HG02678 (cell line): Measurements from ENCODE around the gene EXOC6B.

ENCODE experiments used
- ATAC-seq: cut with Tn5 transposase; IDR thresholded peaks from one replicate; pipeline ENCODE4 v1.9.1; 2021; ENCODE audit warnings: mild to moderate bottlenecking, moderate library complexity; ENCODE audit not compliant: unreplicated experiment

The EXOC6B gene

GRCh38 chr2:72128059-72128842 lies 697.6 kb downstream of the EXOC6B start:
- ATAC-seq: no peak

GRCh38 chr2:72127401-72128058 lies 698.3 kb downstream of the EXOC6B start:
- no peak for ATAC-seq

- no peak for ATAC-seq
These were observed 699.4 kb downstream of the EXOC6B start for GRCh38 chr2:72126186-72127100.
